Measurements from ENCODE around the gene AUTS2. TPM values are rescaled to one million over a fixed set of nuclear protein-coding genes. Genes with fewer than 3 reads are reported as not detected.

AUTS2 gene
- total RNA-seq, 3 donors from 2014 or later = 31.2 to 67.6 (median 36.5) TPM

GRCh38 chr7:70098133-70098561 is 499.9 kb downstream of the AUTS2 start:
- TF ChIP-seq, protein P1, sequence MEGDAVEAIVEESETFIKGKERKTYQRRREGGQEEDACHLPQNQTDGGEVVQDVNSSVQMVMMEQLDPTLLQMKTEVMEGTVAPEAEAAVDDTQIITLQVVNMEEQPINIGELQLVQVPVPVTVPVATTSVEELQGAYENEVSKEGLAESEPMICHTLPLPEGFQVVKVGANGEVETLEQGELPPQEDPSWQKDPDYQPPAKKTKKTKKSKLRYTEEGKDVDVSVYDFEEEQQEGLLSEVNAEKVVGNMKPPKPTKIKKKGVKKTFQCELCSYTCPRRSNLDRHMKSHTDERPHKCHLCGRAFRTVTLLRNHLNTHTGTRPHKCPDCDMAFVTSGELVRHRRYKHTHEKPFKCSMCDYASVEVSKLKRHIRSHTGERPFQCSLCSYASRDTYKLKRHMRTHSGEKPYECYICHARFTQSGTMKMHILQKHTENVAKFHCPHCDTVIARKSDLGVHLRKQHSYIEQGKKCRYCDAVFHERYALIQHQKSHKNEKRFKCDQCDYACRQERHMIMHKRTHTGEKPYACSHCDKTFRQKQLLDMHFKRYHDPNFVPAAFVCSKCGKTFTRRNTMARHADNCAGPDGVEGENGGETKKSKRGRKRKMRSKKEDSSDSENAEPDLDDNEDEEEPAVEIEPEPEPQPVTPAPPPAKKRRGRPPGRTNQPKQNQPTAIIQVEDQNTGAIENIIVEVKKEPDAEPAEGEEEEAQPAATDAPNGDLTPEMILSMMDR (IDR thresholded peaks at IDR 0.05) = no peak
- no peaks in the 10 kb centered on the region for H3K36me3 ChIP-seq (ENCODE audit: low read depth)
- no peaks in the 10 kb centered on the region for H3K9me3 ChIP-seq
- H3K4me3 ChIP-seq = no peak overlapping the region
- DNase-seq = peak in 1 of 3 donors; percentile 7
- H3K4me1 ChIP-seq (ENCODE audit: low read depth) = no peaks in the 10 kb centered on the region
- ATAC-seq = no peak
- intact Hi-C loops (cut with DNase I, micrococcal nuclease) = no loop called here

DNA sequence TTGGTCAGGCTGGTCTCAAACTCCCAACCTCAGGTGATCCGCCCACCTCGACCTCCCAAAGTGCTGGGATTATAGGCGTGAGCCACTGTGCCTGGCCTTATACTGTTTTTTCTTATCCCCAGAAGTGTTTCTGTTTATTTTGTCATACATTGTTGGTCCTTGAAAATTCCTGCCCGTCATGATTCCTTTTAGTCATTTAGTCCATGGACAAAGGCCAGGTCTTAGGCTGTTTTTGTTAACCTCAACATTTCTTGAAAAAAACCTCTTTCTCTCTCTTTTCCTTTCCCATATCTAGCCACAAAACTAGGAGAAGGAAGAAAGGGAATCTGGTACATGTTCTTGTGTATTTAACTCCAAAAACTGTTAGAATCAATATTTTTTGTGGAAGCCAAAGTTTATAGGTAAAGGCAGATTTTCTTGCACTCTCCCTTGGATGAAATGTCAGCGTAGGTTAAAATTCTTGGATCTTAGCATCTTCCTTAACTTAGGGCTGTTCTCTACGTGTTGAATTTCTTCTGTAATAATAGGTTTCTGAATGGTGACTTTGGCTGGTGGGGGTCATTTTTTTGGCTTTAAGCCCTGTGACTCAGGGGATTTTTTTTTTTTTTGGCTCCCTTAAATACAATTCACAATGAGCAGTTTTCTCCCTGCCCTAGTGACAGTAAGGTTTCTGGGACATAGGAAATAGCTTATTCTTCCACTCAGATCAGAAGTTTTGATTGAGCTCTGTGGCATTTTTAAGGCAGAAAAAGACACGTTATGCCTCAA is 500.8 kb downstream of the AUTS2 start:
- no peak overlapping the region for H3K4me3 ChIP-seq
- no peaks in the 10 kb centered on the region for H3K4me1 ChIP-seq (ENCODE audit: low read depth)
- ATAC-seq (no peak), DNase-seq (no peak)
- TF ChIP-seq, protein P1 (IDR thresholded peaks at IDR 0.05) = no peak
- intact Hi-C loops (cut with DNase I, micrococcal nuclease) = no loop called here
- no peaks in the 10 kb centered on the region for H3K36me3 ChIP-seq (ENCODE audit: low read depth)
- H3K9me3 ChIP-seq = no peaks in the 10 kb centered on the region

- DNase-seq = no peak
- intact Hi-C loops (cut with DNase I, micrococcal nuclease) = no loop called here
- TF ChIP-seq, protein P1 (IDR thresholded peaks at IDR 0.05) = no peak
- Histone ChIP-seq H3K36me3 (ENCODE audit: low read depth) (no peaks in the 10 kb centered on the region), H3K9me3 (no peaks in the 10 kb centered on the region), H3K4me1 (ENCODE audit: low read depth) (no peaks in the 10 kb centered on the region), H3K4me3 (no peak overlapping the region)
- ATAC-seq = no peak
These were observed 506.0 kb downstream of the AUTS2 start for GRCh38 chr7:70104243-70104642.

DNA sequence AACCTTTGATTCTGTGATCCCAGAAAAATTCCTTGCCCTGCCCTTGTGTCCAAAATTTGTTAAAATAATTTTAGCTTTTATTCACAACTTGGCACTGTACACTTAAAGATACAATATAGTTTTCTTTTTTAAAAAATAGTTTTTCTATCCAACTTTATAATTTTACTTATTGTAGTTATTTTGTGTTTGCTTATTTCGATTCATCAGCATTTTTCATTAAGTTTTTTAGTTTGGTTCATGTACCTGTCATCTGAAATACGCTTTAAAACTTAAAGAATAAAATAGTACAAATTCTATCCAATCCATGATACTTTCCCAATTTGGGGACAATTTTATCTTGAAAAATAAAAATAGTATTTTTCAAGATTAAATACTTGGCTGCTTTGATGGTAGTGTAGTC is 514.8 kb downstream of the AUTS2 start:
- ATAC-seq (no peak), DNase-seq (no peak)
- Histone ChIP-seq H3K4me3 (no peak overlapping the region), H3K36me3 (ENCODE audit: low read depth) (no peaks in the 10 kb centered on the region), H3K4me1 (ENCODE audit: low read depth) (no peaks in the 10 kb centered on the region), H3K9me3 (no peaks in the 10 kb centered on the region)
- intact Hi-C loops (cut with DNase I, micrococcal nuclease) = no loop called here
- TF ChIP-seq, protein P1 (IDR thresholded peaks at IDR 0.05) = no peak

- Histone ChIP-seq H3K4me3 (no peak overlapping the region), H3K36me3 (ENCODE audit: low read depth) (no peaks in the 10 kb centered on the region), H3K4me1 (ENCODE audit: low read depth) (no peaks in the 10 kb centered on the region), H3K9me3 (peaks cover 3% of the 10 kb centered on the region)
- intact Hi-C loops (cut with DNase I, micrococcal nuclease) = no loop called here
- ATAC-seq = no peak
- TF ChIP-seq, protein P1 (IDR thresholded peaks at IDR 0.05) = no peak
- no peak for DNase-seq
These were observed 515.3 kb downstream of the AUTS2 start for GRCh38 chr7:70113536-70113935.
